Measurements from ENCODE around the gene TEDC2. TPM values are rescaled to one million over a fixed set of nuclear protein-coding genes. Genes with fewer than 3 reads are reported as not detected.

TEDC2 gene
- total RNA-seq, 1 experiment from 2014 or later = 48.5 TPM

DNA sequence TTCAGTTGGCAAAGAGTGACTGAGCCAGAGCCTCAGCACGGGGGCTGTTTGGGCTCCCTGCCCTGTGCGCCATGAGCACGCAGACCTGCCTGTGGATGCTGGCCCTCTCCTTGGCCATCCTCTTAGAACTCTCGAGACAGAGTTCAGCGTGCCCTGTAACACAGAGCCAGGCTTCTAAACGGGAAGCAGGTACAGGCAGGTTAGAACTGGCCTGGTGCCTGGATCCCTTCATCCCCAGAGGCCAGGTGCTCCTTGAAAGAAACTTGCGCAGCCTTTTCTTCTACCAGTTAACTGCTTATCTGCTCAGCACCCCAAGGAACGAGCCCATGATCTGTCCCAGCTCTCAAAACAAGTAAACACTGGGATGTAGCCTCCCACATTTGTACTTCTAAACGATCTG, 23.8 kb upstream of the TEDC2 start:
- ChIA-PET CTCF (no interaction called here), POLR2A (ENCODE audit: low non-redundant PET) (no interaction called here)
- DNase-seq (ENCODE audit: low spot score) = no peak
- Histone ChIP-seq H3K4me3 (ENCODE audit: low read depth, low read length, poor library complexity, severe bottlenecking) (no peak overlapping the region), H3K4me1 (ENCODE audit: insufficient read depth, low read length, poor library complexity, severe bottlenecking) (peaks cover 3% of the 10 kb centered on the region), H3K36me3 (ENCODE audit: insufficient read depth, low read length, poor library complexity, severe bottlenecking) (peaks cover 88% of the 10 kb centered on the region), H3K9me3 (ENCODE audit: low read depth, low read length, poor library complexity, severe bottlenecking) (no peaks in the 10 kb centered on the region), H3K27ac (ENCODE audit: low read depth, low read length, poor library complexity, severe bottlenecking) (no peak overlapping the region), H3K27me3 (replicated peaks; ENCODE audit: insufficient read depth, low read depth, low read length, poor library complexity) (no peaks in the 10 kb centered on the region)
- intact Hi-C loops (cut with micrococcal nuclease; ENCODE audit: unreplicated experiment) = no loop called here
- BruUV-seq (replicated peaks) = no TSS peak
- TF ChIP-seq EZH2 (IDR thresholded peaks at IDR 0.05; ENCODE audit: borderline replicate concordance, low read depth, low read length, poor library complexity, severe bottlenecking) = no peak
- TF ChIP-seq, protein P1, sequence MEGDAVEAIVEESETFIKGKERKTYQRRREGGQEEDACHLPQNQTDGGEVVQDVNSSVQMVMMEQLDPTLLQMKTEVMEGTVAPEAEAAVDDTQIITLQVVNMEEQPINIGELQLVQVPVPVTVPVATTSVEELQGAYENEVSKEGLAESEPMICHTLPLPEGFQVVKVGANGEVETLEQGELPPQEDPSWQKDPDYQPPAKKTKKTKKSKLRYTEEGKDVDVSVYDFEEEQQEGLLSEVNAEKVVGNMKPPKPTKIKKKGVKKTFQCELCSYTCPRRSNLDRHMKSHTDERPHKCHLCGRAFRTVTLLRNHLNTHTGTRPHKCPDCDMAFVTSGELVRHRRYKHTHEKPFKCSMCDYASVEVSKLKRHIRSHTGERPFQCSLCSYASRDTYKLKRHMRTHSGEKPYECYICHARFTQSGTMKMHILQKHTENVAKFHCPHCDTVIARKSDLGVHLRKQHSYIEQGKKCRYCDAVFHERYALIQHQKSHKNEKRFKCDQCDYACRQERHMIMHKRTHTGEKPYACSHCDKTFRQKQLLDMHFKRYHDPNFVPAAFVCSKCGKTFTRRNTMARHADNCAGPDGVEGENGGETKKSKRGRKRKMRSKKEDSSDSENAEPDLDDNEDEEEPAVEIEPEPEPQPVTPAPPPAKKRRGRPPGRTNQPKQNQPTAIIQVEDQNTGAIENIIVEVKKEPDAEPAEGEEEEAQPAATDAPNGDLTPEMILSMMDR (conservative IDR thresholded peaks at IDR 0.05; ENCODE audit: low read depth, low read length) = no peak

DNA sequence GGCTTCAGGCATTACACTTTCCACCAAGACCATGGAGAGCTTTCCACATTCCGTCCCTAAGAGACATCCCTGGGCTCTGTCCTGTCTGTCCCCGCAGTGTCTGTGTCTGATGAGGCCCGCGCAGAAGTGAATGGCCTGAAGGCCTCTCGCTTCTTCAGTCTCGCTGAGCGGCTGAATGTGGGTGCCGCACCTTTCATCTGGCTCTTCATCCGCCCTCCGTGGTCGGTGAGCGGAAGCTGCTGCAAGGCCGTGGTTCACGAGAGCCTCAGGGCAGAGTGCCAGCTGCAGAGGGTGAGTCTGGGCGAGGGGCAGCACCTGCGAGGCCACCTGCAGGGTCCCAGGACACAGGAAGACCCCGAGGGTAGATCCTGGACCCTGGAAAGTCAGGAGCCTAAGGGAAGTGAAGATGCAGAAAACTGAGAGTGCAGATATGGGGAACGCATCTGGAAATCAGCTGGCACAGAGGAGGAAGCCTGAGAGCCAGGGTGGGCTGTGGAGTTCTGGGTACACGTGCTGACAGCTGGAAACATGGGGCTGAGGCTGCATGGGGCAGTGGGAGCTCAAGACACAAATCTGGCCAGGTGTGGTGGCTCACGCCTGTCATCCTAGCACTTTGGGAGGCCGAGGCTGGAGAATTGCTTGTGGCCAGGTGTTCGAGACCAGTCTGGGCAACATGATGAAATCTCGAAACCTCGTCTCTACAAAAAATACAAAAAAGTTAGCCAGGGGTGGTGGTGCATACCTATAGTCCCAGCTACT, 22.7 kb upstream of the TEDC2 start:
- TF ChIP-seq, protein P1 (conservative IDR thresholded peaks at IDR 0.05; ENCODE audit: low read depth, low read length) = no peak
- TF ChIP-seq EZH2 (IDR thresholded peaks at IDR 0.05; ENCODE audit: borderline replicate concordance, low read depth, low read length, poor library complexity, severe bottlenecking) = no peak
- H3K27me3 ChIP-seq (replicated peaks; ENCODE audit: insufficient read depth, low read depth, low read length, poor library complexity) = no peaks in the 10 kb centered on the region
- intact Hi-C loops (cut with micrococcal nuclease; ENCODE audit: unreplicated experiment) = no loop called here
- no TSS peak for BruUV-seq (replicated peaks)
- H3K9me3 ChIP-seq (ENCODE audit: low read depth, low read length, poor library complexity, severe bottlenecking) = no peaks in the 10 kb centered on the region
- no peak overlapping the region for H3K4me3 ChIP-seq (ENCODE audit: low read depth, low read length, poor library complexity, severe bottlenecking)
- ChIA-PET CTCF (no interaction called here), POLR2A (ENCODE audit: low non-redundant PET) (no interaction called here)
- no peak for DNase-seq (ENCODE audit: low spot score)
- H3K27ac ChIP-seq (ENCODE audit: low read depth, low read length, poor library complexity, severe bottlenecking) = no peak overlapping the region
- no peaks in the 10 kb centered on the region for H3K4me1 ChIP-seq (ENCODE audit: insufficient read depth, low read length, poor library complexity, severe bottlenecking)
- H3K36me3 ChIP-seq (ENCODE audit: insufficient read depth, low read length, poor library complexity, severe bottlenecking) = peaks cover 82% of the 10 kb centered on the region

DNA sequence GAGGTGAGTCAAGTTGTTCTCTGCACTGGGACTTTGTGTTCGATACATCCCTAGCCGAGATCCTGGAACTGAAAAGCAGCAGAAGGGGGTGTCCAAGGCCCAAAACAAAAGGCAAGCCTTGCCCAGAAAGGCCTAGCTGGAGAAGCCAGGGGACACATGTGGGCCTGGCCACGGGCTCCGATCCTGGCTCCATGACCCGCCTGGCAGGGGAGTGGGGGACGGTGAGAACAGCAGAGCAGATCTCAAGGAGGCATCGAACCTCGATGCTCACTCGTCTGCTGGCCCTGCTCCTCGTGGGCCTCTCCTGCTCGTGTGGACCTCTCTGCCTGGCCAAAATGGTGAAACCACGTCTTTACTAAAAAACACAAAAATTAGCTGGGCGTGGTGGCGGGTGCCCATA, 21.8 kb upstream of the TEDC2 start:
- TF ChIP-seq, protein P1 (conservative IDR thresholded peaks at IDR 0.05; ENCODE audit: low read depth, low read length) = no peak
- TF ChIP-seq EZH2 (IDR thresholded peaks at IDR 0.05; ENCODE audit: borderline replicate concordance, low read depth, low read length, poor library complexity, severe bottlenecking) = no peak

More for the DNA sequence above, 21.8 kb upstream of the TEDC2 start:
- POLR2A ChIA-PET (ENCODE audit: low non-redundant PET) = no interaction called here
- Histone ChIP-seq H3K36me3 (ENCODE audit: insufficient read depth, low read length, poor library complexity, severe bottlenecking) (peaks cover 74% of the 10 kb centered on the region), H3K4me1 (ENCODE audit: insufficient read depth, low read length, poor library complexity, severe bottlenecking) (no peaks in the 10 kb centered on the region), H3K27ac (ENCODE audit: low read depth, low read length, poor library complexity, severe bottlenecking) (no peak overlapping the region), H3K27me3 (replicated peaks; ENCODE audit: insufficient read depth, low read depth, low read length, poor library complexity) (no peaks in the 10 kb centered on the region), H3K9me3 (ENCODE audit: low read depth, low read length, poor library complexity, severe bottlenecking) (no peaks in the 10 kb centered on the region), H3K4me3 (ENCODE audit: low read depth, low read length, poor library complexity, severe bottlenecking) (no peak overlapping the region)
- CTCF ChIA-PET = no interaction called here
- no peak for DNase-seq (ENCODE audit: low spot score)
- BruUV-seq (replicated peaks) = no TSS peak
- intact Hi-C loops (cut with micrococcal nuclease; ENCODE audit: unreplicated experiment) = no loop called here
